Hepatocyte (in vitro differentiated cells): ENCODE results near the gene HS1BP3.

Experiments
- EZH2 ChIP-seq: fragments of 200-600 bp; sonication (generic); IDR thresholded peaks from 2 replicates; pipeline ENCODE4 v1.6.1; 2016; ENCODE audit warnings: antibody characterized with exemption, mild to moderate bottlenecking, borderline replicate concordance
- EZH2phosphoT487 ChIP-seq: fragments of 200-600 bp; sonication (generic); IDR thresholded peaks from one replicate; pipeline ENCODE4 v1.6.1; 2018; ENCODE audit warnings: antibody characterized with exemption, mild to moderate bottlenecking, low read depth, moderate library complexity; ENCODE audit not compliant: unreplicated experiment, severe bottlenecking
- TF ChIP-seq, protein P1 (sequence below): fragments of 200-600 bp; sonication (generic); IDR thresholded peaks from 2 replicates; pipeline ENCODE4 v1.5.1; 2016; ENCODE audit warnings: antibody characterized with exemption, mild to moderate bottlenecking; ENCODE audit not compliant: poor library complexity

DNA sequence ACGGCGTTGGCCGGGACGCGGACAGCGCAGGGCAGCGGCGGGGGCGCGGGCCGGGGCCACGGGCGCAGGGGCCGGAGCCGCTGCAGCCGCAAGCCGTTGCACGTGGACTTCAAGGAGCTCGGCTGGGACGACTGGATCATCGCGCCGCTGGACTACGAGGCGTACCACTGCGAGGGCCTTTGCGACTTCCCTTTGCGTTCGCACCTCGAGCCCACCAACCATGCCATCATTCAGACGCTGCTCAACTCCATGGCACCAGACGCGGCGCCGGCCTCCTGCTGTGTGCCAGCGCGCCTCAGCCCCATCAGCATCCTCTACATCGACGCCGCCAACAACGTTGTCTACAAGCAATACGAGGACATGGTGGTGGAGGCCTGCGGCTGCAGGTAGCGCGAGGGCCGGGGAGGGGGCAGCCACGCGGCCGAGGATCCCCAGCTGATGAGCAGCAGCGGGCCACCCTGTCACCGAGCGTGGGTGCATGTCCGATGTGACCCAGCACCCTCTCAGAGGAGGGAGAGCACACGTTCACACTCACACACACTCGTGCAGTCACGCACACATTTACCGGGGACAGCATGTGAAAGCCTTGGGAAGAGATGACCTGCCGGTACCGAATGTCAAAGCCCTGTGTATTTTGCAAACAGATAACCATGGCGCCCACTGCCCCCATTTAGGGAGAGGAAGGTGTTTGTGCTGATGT, 20.3 kb upstream of the HS1BP3 start:
- TF ChIP-seq EZH2: peak; percentile 92
- TF ChIP-seq, protein P1, sequence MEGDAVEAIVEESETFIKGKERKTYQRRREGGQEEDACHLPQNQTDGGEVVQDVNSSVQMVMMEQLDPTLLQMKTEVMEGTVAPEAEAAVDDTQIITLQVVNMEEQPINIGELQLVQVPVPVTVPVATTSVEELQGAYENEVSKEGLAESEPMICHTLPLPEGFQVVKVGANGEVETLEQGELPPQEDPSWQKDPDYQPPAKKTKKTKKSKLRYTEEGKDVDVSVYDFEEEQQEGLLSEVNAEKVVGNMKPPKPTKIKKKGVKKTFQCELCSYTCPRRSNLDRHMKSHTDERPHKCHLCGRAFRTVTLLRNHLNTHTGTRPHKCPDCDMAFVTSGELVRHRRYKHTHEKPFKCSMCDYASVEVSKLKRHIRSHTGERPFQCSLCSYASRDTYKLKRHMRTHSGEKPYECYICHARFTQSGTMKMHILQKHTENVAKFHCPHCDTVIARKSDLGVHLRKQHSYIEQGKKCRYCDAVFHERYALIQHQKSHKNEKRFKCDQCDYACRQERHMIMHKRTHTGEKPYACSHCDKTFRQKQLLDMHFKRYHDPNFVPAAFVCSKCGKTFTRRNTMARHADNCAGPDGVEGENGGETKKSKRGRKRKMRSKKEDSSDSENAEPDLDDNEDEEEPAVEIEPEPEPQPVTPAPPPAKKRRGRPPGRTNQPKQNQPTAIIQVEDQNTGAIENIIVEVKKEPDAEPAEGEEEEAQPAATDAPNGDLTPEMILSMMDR: no peak
- TF ChIP-seq EZH2phosphoT487: peak; percentile 42
